Skeletal muscle satellite cell (primary cell): ENCODE measurements around the gene ERBB4.

Experiments
- H3K27me3 ChIP-seq: 2 replicates; pipeline ENCODE4 v1.7.0; 2013; ENCODE audit warnings: low read length; ENCODE audit not compliant: control insufficient read depth, insufficient read depth
- H3K36me3 ChIP-seq: 2 replicates; pipeline ENCODE4 v1.7.0; 2013; ENCODE audit warnings: mild to moderate bottlenecking, control low read depth, low read length; ENCODE audit not compliant: insufficient read depth
- H3K4me1 ChIP-seq: 2 replicates; pipeline ENCODE4 v1.7.0; 2013; ENCODE audit warnings: low read length; ENCODE audit not compliant: control insufficient read depth, insufficient read depth
- H3K4me2 ChIP-seq: 2 replicates; pipeline ENCODE4 v1.7.0; 2013; ENCODE audit warnings: mild to moderate bottlenecking, low read length
- H3K4me3 ChIP-seq: 2 replicates; pipeline ENCODE4 v1.7.0; 2013; ENCODE audit warnings: low read length
- H3K9ac ChIP-seq: 2 replicates; pipeline ENCODE4 v1.7.0; 2013; ENCODE audit warnings: mild to moderate bottlenecking, low read depth, low read length, moderate library complexity
- H3K9me3 ChIP-seq: replicated peaks from 2 replicates; pipeline ENCODE4 v1.7.0; 2013; ENCODE audit warnings: mild to moderate bottlenecking, control low read depth, low read length

ERBB4 gene

DNA sequence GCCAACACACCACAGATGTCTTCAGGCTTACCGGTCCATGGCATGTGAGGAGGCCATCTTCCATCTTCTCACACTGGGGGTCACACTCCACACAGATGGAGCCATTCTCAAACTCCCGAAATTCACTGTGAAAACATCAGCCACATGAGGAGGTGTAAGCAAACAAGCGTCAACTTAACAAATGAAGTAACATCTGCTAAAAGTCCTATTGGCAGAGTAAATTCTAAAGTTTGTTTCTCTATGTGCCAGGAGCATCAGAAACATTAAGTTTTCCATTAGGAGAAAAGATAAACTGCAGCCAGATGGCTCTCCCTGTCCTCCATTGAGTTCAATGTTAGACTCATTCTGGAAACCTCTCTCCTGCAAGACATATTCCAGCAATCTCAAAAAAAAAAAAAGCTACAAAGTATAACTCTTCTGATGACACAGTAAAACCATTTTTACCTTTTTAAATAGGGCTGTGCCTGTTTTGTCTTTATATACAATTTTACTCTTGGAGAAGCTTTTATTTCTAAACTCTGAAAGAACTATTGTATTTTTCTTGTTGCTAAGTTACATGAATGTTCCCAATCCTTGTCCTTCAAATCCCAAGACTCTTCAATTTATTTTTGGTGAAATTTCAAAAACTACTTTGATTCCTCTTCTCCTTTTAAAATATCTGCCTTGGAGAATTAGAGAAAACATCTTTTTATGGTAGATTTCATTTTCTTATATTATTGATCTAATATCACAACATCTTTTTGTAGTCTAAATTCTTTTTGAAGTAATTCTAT, 865.3 kb downstream of the ERBB4 start:
- Histone ChIP-seq H3K4me3 (no peak overlapping the region), H3K9ac (no peak overlapping the region), H3K36me3 (no peaks in the 10 kb centered on the region), H3K4me2 (no peak overlapping the region), H3K27me3 (no peaks in the 10 kb centered on the region), H3K4me1 (no peaks in the 10 kb centered on the region), H3K9me3 (no peaks in the 10 kb centered on the region)

DNA sequence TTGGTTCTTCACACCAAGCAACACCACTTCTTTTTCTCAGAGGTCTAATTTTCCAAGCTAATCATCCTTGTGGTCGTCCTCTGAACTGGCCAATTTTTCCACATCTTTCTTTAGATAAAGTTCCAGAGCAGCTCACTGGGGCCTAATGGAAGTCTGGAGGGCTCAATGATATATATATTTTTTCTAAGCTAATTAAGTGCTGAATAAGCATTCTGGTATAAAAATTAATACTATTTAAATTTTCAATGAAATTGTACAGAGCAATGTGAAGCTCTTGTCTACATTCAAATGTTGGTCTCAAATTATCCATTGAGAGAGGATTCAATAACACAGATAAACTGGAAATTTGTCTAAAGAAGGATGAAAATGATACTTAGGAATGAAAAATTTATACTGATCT, 866.6 kb downstream of the ERBB4 start:
- Histone ChIP-seq H3K4me1 (no peaks in the 10 kb centered on the region), H3K9ac (no peak overlapping the region), H3K36me3 (no peaks in the 10 kb centered on the region), H3K4me3 (no peak overlapping the region), H3K9me3 (no peaks in the 10 kb centered on the region), H3K27me3 (no peaks in the 10 kb centered on the region), H3K4me2 (no peak overlapping the region)

DNA sequence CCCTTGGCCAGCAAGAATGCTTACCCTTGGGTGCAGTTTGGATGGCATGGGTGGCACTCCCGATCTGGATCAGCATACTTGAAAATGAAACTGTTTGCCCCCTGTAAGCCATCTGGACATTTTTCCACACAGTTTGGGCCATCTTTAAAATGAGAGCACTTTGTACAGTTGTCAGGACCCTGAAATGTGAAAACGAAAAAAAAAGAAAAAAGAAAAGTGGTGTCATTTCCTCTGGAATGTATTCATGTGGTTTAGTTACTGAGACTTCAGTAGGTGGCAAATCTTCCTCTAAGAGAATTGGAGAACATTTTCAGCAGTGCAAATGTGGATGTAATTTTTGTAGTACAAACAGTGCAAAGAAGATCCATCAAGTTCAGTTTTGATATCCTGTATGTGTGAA, 873.3 kb downstream of the ERBB4 start:
- no peaks in the 10 kb centered on the region for H3K36me3 ChIP-seq
- no peak overlapping the region for H3K4me3 ChIP-seq
- no peaks in the 10 kb centered on the region for H3K4me1 ChIP-seq
- H3K27me3 ChIP-seq, result no peaks in the 10 kb centered on the region
- no peak overlapping the region for H3K9ac ChIP-seq
- H3K4me2 ChIP-seq, result no peak overlapping the region
- H3K9me3 ChIP-seq, result no peaks in the 10 kb centered on the region

DNA sequence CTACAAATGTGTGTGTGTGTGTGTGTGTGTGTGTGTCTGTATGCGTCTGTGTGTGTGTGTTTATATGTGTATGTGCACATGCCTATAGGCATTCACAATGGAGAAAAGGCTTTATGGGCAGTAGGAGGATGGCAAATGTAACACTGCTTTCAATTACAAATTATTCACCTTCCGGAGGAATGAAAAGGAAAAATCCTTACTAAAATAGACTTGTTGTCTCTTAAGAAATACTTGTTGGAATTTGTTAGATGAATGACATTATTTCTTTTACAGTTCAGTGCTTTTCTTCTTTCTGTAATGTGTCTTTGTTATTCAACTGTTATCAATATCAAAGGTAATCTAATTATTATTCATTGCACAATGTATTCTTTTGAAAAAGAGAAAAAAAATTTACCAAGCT, 874.3 kb downstream of the ERBB4 start:
- no peak overlapping the region for H3K9ac ChIP-seq
- H3K36me3 ChIP-seq, result no peaks in the 10 kb centered on the region
- H3K4me3 ChIP-seq, result no peak overlapping the region
- no peak overlapping the region for H3K4me2 ChIP-seq
- H3K27me3 ChIP-seq, result no peaks in the 10 kb centered on the region
- no peaks in the 10 kb centered on the region for H3K4me1 ChIP-seq
- H3K9me3 ChIP-seq, result no peaks in the 10 kb centered on the region

DNA sequence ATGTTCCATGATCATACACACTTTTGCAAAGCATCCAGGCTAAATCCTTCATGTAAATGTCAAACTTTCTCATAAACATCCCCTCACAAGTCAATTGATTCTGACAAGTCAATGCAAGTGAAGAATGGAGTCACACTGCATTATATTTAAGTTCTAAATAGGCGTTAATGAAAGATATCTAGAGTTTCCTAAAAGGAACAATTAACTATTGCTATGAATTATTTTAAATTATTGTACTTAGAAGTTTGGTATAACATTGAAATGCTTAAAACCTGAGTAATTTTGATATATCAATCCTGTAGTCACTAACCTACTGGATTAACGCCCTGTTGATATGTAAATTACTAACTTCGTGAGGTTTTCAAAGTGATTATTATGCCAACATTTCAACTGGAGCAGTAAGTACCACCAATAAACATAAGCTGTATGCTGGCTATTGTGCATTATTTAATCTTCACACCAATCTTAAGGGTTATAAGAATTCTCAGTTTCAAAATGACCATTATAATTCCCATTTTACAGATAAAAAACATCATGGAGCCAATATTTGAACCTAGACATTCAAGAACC, 884.3 kb downstream of the ERBB4 start:
- Histone ChIP-seq H3K4me2 (no peak overlapping the region), H3K9ac (no peak overlapping the region), H3K36me3 (no peaks in the 10 kb centered on the region), H3K9me3 (no peaks in the 10 kb centered on the region), H3K4me3 (no peak overlapping the region), H3K4me1 (no peaks in the 10 kb centered on the region), H3K27me3 (no peaks in the 10 kb centered on the region)

DNA sequence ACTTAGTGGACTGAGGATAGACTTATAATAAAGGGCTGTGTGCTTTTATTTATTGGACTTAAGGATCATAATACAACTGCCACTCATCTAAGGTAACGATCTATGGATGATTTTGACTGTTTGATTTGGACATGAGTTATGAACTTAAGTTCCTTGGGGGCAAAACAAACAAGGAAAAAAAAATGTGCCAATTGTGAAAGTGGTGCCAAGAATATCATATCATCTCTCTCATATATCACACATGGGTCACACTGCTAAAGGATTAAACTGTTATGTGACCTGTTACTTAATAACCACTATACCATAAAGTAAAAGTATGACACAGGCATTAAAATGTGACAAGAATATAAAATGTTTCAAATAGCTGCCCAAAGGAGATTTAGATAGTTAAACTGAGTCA, 886.3 kb downstream of the ERBB4 start:
- Histone ChIP-seq H3K9ac (no peak overlapping the region), H3K4me3 (no peak overlapping the region), H3K4me1 (no peaks in the 10 kb centered on the region), H3K9me3 (no peaks in the 10 kb centered on the region), H3K36me3 (no peaks in the 10 kb centered on the region), H3K4me2 (no peak overlapping the region), H3K27me3 (no peaks in the 10 kb centered on the region)

DNA sequence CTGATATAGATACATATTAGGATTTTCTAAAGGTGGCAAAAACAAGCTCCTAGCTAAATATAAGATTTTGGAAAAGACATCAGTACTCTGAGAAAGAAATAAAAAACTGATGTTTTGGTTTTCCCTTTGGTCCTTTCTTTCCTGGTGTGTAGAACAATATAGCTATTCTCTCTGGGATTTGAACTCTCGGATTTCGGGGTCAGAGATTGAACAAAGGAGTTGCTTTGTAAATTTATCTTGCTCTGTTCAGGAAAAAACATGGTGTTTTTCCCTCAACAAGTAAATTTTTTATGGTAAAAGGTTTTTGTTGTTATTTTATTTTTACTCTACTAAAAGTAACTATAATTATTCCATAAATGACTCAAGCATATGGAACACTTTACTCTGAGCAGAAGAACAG, 889.3 kb downstream of the ERBB4 start:
- Histone ChIP-seq H3K4me2 (no peak overlapping the region), H3K9ac (no peak overlapping the region), H3K4me1 (no peaks in the 10 kb centered on the region)

DNA sequence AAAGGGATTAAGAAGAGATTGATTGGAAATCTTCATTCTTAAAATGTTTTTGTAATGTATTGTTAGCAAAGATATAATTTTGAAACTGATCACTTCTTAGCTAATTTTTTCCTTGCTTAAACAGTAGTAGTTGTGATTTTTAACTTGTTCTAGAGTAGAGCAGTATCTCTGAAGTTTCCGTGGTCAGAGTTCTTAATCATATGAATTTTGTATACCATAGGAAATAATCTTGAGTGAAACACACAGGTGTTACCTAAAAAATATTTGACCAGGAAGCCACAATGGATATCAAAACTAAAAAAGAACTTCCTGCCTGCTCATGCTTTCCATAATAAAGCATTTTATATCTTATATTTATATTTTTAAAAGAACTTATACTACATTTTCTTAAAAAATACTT, 907.1 kb downstream of the ERBB4 start:
- Histone ChIP-seq H3K4me1 (no peaks in the 10 kb centered on the region), H3K4me3 (no peak overlapping the region), H3K9me3 (no peaks in the 10 kb centered on the region), H3K27me3 (no peaks in the 10 kb centered on the region), H3K9ac (no peak overlapping the region), H3K4me2 (no peak overlapping the region), H3K36me3 (no peaks in the 10 kb centered on the region)

More for the DNA sequence above, 889.3 kb downstream of the ERBB4 start:
- Histone ChIP-seq H3K9me3 (no peaks in the 10 kb centered on the region), H3K27me3 (no peaks in the 10 kb centered on the region), H3K36me3 (no peaks in the 10 kb centered on the region), H3K4me3 (no peak overlapping the region)

DNA sequence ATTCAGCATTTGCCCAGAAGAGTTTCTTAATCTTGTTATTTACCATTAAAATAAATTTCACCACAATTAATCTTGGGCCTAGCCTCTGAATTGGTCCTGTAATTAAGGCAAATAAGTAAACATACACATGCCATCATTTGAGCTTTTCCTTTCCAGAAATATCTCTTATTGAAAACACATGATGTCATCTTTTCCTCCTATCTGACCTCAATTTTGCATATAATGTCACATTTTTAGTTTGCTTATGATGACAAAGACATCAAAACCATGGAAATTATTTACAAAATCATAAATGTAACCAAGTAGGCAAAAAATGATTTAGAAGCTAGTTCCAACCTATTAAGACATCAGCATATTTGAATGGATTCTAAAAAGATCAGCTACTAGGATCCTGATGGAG, 915.5 kb downstream of the ERBB4 start:
- no peak overlapping the region for H3K4me3 ChIP-seq
- H3K4me2 ChIP-seq, result no peak overlapping the region
- H3K4me1 ChIP-seq, result no peaks in the 10 kb centered on the region
- no peaks in the 10 kb centered on the region for H3K27me3 ChIP-seq
- no peaks in the 10 kb centered on the region for H3K9me3 ChIP-seq
- no peak overlapping the region for H3K9ac ChIP-seq
- no peaks in the 10 kb centered on the region for H3K36me3 ChIP-seq

DNA sequence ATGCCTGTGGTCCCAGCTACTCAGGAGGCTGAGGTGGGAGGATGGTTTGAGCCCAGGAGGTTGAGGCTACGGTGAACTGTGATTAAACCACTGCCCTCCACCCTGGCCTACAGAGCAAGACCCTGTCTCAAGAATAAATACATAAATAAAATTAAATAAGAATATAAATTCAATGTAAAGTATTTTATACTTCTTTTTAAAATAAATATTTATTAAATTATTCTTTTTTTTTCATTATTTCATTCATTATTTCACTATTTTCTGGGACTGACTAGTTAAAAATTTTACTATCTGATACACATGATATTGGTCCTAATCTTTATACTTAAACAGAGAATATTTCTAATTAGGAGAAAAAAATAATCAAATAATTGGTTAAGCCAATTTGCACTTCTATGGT, 917.6 kb downstream of the ERBB4 start:
- H3K9me3 ChIP-seq, result no peaks in the 10 kb centered on the region
- H3K4me3 ChIP-seq, result no peak overlapping the region
- H3K4me2 ChIP-seq, result no peak overlapping the region
- no peaks in the 10 kb centered on the region for H3K36me3 ChIP-seq
- no peaks in the 10 kb centered on the region for H3K27me3 ChIP-seq
- no peak overlapping the region for H3K9ac ChIP-seq
- H3K4me1 ChIP-seq, result no peaks in the 10 kb centered on the region

DNA sequence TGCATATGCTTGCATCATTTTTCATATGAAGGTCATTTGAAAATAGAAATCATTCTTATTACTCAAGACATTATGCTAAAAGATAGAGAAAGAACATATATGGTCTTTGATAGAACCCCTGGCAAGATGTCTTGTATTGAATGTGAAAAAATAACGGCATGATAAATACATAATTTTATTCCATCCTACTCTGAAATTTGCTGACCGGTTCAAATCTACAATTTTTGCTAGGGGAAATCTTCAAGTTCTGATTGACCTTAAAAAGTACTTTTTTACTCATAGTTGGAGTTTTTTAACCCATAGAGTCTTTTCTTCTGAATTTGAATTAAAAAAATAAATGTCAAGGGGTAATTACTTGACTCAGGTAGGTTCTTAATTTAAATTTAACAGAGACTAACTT, 920.8 kb downstream of the ERBB4 start:
- Histone ChIP-seq H3K9me3 (no peaks in the 10 kb centered on the region), H3K27me3 (no peaks in the 10 kb centered on the region), H3K9ac (no peak overlapping the region), H3K36me3 (no peaks in the 10 kb centered on the region), H3K4me2 (no peak overlapping the region), H3K4me3 (no peak overlapping the region), H3K4me1 (no peaks in the 10 kb centered on the region)

DNA sequence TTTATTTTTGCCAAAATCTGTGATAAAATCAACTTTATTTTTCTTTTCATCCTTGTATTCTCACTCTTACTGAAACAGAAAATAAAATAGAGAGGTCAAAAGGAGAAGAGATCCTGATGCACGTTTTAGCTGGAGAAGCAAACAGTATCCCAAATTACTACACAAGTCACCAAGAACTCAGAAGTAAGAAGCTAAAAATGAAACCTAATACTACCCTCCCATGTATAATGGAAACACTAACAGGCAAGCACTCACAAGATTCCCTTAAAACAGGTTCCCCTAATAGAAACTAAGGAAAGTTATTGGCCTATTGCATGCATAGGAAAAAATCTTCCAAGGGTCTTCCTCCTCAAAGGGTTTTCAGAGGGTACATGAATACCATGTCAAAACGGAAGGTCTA, 927.0 kb downstream of the ERBB4 start:
- Histone ChIP-seq H3K9me3 (no peaks in the 10 kb centered on the region), H3K27me3 (no peaks in the 10 kb centered on the region), H3K9ac (no peak overlapping the region), H3K4me3 (no peak overlapping the region), H3K36me3 (no peaks in the 10 kb centered on the region), H3K4me2 (no peak overlapping the region), H3K4me1 (no peaks in the 10 kb centered on the region)
